Mammary microvascular endothelial cell (primary cell): ENCODE measurements around the gene MBD3L4. TPM values are rescaled to one million over a fixed set of nuclear protein-coding genes. Genes with fewer than 3 reads are reported as not detected.

Source experiments
- total RNA-seq: library from RNA; depleted of rRNA; stranded (reverse); fragments of >200 nt; gene quantifications from 2 replicates; pipeline ENCODE4 v1.2.3, GENCODE V29; 2015

Gene MBD3L4
- total RNA-seq: not detected in 2 replicates

DNA sequence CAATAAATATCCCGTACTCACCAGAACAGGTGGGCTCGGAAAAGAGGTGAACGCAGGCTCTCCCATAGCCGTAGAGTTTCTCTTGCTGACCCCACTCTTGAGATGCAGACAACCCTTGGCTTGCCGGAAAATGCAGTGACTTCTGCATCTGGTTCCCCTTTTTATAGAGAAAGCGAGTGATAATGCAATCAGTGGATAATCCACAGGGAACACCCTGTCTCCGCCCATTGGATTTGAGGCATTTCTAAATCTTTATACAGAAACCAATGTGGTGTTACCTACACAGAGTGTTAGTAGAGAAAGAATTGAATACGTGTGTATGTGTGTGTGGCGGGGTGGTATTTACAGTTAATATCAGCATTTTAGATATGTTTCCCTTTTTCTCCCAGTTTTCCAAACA lies at the start of gene MBD3L4:
Gene MBD3L4, minus strand, starts transcription at position 101 of the 400 bp plus-strand sequence. Its CDS starts 35 bp downstream, at position 66.

DNA sequence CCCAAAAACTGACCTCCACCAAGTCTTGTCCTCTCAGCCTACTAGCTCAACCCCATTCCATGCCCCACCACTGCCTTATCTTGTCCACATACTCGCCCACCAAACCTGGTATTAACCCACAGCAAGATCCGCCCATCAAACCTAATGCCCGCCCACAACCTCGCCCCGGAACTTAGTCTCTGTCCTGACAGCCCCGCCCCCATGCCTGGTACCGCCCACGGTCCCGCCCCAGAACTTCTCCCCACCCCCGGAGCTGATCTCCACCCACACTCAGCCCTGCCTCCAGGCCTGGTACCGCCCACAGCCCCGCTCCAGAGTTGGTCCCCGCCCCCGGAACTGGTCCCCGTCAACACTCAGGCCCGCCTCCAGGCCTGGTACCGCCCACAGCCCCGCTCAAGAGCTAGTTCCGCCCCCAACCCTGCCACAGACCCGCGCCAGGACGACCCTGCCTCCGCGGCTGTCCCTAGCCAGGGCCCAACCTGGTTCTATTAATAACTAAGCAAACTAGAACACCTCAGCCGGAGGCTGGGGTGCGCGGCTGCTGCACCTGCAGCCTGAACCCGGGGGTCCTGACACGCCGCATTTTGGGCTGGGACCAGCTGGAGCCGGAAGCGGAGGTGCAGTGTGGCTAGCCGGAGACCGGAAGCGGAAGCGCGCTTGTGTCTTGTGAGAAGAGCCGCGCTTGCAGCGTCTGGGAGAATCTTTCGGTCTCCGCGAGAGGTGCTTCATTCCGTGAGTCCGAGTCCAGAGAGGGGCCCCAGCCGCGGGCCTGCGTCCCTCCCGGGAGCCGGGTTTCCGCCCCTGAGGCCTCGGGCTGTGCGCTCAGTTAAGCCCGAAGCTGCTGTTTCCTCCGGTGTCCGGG lies 29.3 kb upstream of the MBD3L4 start, which contains the start of gene ZNF557:
Gene ZNF557, plus strand, starts transcription at position 662 of the 862 bp plus-strand sequence. CDS start 5,372 bp downstream, outside the sequence.

DNA sequence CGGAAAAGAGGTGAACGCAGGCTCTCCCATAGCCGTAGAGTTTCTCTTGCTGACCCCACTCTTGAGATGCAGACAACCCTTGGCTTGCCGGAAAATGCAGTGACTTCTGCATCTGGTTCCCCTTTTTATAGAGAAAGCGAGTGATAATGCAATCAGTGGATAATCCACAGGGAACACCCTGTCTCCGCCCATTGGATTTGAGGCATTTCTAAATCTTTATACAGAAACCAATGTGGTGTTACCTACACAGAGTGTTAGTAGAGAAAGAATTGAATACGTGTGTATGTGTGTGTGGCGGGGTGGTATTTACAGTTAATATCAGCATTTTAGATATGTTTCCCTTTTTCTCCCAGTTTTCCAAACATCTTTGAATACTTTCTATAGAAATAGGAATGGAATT lies 18.6 kb upstream of the MBD3L4 start, which contains the start of gene MBD3L3:
Gene MBD3L3, minus strand, starts transcription at position 101 of the 400 bp plus-strand sequence. Its CDS starts 71 bp downstream, at position 30.

DNA sequence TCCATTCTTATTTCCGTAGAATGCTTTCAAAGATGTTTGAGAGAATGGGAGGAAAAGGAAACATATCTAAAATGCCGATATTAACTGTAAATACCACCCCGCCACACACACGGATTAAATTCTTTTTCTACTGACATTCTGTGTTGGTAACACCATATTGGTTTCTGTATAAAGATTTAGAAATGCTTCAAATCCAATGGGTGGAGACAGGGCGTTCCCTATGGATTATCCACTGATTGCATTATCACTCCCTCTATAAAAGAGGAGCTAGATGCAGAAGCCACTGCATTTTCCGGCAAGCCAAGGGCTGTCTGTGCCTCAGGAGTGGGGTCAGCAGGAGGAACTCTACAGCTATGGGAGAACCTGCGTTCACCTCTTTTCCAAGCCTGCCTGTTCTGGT lies 9.0 kb upstream of the MBD3L4 start, which contains the start of gene MBD3L2:
Gene MBD3L2, plus strand, starts transcription at position 301 of the 400 bp plus-strand sequence. Its CDS starts 53 bp downstream, at position 354.

DNA sequence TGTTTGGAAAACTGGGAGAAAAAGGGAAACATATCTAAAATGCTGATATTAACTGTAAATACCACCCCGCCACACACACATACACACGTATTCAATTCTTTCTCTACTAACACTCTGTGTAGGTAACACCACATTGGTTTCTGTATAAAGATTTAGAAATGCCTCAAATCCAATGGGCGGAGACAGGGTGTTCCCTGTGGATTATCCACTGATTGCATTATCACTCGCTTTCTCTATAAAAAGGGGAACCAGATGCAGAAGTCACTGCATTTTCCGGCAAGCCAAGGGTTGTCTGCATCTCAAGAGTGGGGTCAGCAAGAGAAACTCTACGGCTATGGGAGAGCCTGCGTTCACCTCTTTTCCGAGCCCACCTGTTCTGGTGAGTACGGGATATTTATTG lies 9.7 kb downstream of the MBD3L4 start, which contains the start of gene MBD3L5:
Gene MBD3L5, plus strand, starts transcription at position 301 of the 400 bp plus-strand sequence. Its CDS starts 34 bp downstream, at position 335.

DNA sequence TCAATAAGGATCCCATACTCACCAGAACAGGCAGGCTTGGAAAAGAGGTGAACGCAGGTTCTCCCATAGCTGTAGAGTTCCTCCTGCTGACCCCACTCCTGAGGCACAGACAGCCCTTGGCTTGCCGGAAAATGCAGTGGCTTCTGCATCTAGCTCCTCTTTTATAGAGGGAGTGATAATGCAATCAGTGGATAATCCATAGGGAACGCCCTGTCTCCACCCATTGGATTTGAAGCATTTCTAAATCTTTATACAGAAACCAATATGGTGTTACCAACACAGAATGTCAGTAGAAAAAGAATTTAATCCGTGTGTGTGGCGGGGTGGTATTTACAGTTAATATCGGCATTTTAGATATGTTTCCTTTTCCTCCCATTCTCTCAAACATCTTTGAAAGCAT lies 18.6 kb downstream of the MBD3L4 start, which contains the start of gene MBD3L2B:
Gene MBD3L2B, minus strand, starts transcription at position 101 of the 400 bp plus-strand sequence. Its CDS starts 34 bp downstream, at position 67.

Other genes with a start within 250 kb of the MBD3L4 start
- gene ADGRE1, start 152.6 kb downstream of the MBD3L4 start, total RNA-seq: not detected in 2 replicates
- gene MBD3L2B, start 18.7 kb downstream of the MBD3L4 start, total RNA-seq: not detected in 2 replicates
- not detected in 2 replicates for gene MBD3L5, start 9.6 kb downstream of the MBD3L4 start, total RNA-seq
- not detected in 2 replicates for gene MBD3L2, start 9.1 kb upstream of the MBD3L4 start, total RNA-seq
- not detected in 2 replicates for gene MBD3L3, start 18.5 kb upstream of the MBD3L4 start, total RNA-seq
- gene ZNF557, start 29.5 kb upstream of the MBD3L4 start, total RNA-seq: 5.2 and 8.5 TPM in 2 replicates